HG03439 (cell line): ENCODE results near the gene MYCL.

Experiments
- ATAC-seq: cut with Tn5 transposase; IDR thresholded peaks from one replicate; pipeline ENCODE4 v1.9.1; 2021; ENCODE audit warnings: mild to moderate bottlenecking, moderate library complexity; ENCODE audit not compliant: unreplicated experiment

The MYCL gene

DNA sequence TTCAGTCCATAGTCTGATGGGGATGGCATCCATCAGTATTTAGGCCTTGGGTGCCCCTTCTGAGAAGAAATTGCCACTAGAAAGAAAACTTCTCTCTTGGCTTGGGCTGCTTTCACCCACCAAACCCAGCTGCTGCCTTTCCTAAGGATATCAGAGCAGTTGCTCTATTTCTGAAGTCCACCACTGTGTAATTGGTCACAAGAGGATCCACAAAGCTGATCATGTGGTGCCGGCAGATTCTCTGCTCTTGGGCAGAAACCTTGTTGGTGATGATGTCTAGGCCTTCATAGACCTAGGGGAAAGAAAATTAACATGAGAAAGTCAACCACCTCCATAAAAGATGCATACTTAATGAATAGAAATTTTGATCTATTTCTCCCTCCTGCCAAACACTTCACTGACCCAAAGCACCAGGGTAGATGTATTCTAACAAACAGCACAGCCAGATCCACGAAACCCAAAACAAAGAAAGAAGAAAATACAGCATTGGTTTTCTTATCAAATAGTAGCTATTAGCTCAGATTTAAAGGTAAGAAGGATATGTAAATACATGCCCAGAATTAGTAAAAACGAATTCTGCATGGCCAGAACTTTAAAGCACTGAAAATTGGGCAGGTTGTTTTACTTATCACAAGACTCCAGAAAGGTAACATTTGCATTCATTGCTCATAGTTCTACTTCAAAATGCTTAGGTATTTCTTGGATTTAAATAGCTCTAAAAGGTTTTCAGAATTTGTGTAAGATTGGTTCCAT, 44.4 kb downstream of the MYCL start:
- no peak for ATAC-seq

GRCh38 chr1:39854738-39855137, 47.0 kb downstream of the MYCL start:
- no peak for ATAC-seq

GRCh38 chr1:39854314-39854713, 47.4 kb downstream of the MYCL start:
- no peak for ATAC-seq

- ATAC-seq = no peak
These were observed 48.8 kb downstream of the MYCL start for GRCh38 chr1:39852876-39853275.

DNA sequence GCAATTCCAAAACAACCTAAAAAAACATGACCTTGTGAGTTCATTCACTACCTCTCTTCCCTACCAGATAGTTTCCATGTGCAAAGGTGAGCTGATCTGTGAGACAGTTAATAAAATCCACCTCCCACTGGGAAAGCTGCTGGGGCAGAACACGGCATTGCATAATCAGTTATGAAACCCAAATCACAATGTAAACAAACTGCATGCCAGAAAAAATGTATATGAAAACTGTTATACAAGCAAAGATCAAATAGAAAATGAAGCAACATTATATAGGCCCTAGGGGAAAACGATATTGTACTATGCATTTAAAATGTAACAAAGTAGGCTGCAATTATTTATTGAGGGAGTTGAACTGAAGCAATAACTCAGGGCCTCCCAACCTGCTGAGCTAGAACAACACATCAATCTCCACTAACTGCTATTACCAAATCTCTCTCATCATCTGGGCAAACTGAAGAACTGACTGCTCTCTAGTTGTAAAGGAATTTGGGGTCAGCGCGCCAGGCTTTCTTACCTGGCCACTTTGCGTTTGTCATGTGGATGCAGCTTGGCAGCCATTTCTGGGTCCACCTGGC, 49.4 kb downstream of the MYCL start:
- no peak for ATAC-seq

DNA sequence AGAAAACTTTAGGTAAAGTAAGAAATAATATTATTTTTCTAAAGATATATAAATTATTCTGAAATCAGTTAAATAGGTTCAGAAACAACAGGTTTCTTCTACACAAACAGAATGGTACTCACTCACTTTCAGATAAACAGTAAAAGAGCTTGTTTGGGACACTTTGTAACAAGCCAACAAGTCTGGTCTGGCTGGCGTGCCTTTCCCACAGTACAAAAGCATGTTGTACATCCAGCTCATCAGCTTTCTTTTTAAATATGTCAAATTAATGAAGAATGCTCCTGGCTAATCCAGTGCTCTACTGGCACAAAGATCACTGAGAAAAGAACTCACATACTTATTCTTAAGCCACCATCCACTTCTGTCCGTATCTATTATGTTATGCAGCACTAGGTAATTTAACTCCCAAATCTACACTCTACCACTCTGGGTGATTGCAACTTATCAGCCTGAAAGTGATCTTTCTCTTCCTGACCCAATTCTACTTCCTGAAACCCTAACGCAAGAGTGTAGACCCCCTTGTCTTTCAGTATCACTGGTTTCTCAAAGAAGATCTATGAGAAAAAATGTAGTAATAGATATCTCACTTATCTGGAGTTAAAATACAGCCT, 51.0 kb downstream of the MYCL start:
- ATAC-seq = no peak

GRCh38 chr1:39849203-39849602, 52.5 kb downstream of the MYCL start:
- ATAC-seq = no peak

GRCh38 chr1:39847940-39848339, 53.8 kb downstream of the MYCL start:
- no peak for ATAC-seq

DNA sequence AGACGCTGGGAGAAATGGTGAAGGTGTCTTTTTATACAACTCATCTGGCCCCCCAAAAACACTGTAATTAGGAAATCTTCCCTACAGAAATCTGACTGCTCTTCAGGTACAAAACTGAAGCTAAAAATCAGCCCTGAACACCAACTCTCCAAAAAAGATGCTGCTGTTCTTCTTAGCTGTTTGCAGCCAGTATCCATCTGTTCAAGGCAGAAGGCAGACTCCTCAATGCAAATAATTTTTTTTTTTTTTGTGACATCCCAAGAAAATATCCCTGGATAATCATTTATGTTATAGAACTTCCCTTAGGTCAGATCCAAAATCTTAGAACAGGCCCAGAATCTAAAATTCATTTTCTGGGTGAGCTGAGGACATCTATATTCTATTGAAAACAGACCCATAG, 54.9 kb downstream of the MYCL start:
- ATAC-seq = no peak

- no peak for ATAC-seq
These were observed 55.8 kb downstream of the MYCL start for GRCh38 chr1:39845569-39846566.
